OCI-LY3 (cell line): ENCODE data around the gene DDX27.

Experiments used
- CTCF ChIP-seq: fragments of 200-600, 300-600 bp; sonication (generic); IDR thresholded peaks from 2 replicates; pipeline ENCODE4 v1.5.1; 2014; ENCODE audit warnings: antibody characterized with exemption, low read length, low read depth
- EZH2phosphoT487 ChIP-seq: fragments of 200-600 bp; shearing (Covaris generic); IDR thresholded peaks from 2 replicates; pipeline ENCODE4 v1.6.1; 2018; ENCODE audit warnings: antibody characterized with exemption, mixed run types, low read depth

GRCh38 chr20:49170714-49171113 is 48.5 kb upstream of the DDX27 start:
- TF ChIP-seq CTCF, result no peak
- TF ChIP-seq EZH2phosphoT487, result no peak
